ENCODE measurements around the gene ASZ1.

Gene ASZ1

GRCh38 chr7:117333168-117333567 lies 94.1 kb downstream of the ASZ1 start:
- no peak for DNase-seq

GRCh38 chr7:117332031-117332430 lies 95.3 kb downstream of the ASZ1 start:
- DNase-seq: no peak

GRCh38 chr7:117325836-117326235 lies 101.5 kb downstream of the ASZ1 start:
- DNase-seq: no peak

GRCh38 chr7:117324960-117325359 lies 102.3 kb downstream of the ASZ1 start:
- no peak for DNase-seq

DNA sequence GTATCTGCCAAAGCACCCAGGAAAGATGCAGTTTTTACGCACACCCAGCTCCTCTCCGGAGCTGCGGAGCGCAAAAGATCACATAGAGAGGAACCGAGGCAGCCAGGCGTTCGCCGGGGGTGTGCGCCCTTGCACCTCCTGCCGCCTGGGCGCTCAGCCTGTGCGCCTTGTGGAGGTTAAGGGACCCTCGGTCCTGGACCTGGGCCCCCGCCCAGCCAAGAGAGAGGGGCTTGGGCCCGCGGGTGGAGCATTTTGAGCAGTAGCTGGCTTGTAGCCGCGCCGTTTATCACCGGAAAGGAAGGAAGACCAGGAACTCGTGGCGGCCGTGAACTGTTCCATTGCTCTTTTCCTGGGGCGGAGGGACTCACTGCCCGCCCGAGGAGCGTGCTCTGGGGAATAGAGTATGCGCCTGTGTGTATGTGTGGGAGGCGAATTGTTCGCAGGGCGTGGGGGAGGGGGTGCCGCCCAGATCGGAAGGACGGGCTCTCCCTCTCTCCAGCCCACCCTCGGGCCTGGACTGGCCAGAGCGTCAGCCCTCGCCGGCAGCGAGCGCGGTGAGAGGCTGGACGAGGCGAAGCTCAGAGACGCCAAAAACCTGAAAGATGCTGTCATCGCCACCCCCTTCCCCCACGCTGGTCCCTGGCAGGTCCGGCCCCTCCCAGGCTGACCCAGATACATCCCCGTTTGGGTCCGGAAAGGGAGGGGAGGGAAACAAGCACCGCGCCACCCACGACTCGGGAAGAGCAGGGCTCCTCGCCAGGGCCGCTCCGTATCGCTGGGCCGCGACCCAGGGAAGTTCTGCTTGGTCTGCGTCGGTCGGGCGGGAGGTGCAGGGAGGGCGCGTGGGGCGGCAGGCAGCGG lies 103.2 kb downstream of the ASZ1 start:
- DNase-seq: no peak

- DNase-seq: no peak
Observed at GRCh38 chr7:117323305-117323850, 103.9 kb downstream of the ASZ1 start.

GRCh38 chr7:117322741-117323304 lies 104.5 kb downstream of the ASZ1 start, which contains the start of gene WNT2:
Gene WNT2 (minus strand): TSS chr7:117323058. CDS start chr7:117322989, 69 bp downstream.
- no peak for DNase-seq

GRCh38 chr7:117320523-117320922 lies 106.8 kb downstream of the ASZ1 start:
- no peak for DNase-seq

GRCh38 chr7:117319181-117319580 lies 108.1 kb downstream of the ASZ1 start:
- DNase-seq: no peak

DNA sequence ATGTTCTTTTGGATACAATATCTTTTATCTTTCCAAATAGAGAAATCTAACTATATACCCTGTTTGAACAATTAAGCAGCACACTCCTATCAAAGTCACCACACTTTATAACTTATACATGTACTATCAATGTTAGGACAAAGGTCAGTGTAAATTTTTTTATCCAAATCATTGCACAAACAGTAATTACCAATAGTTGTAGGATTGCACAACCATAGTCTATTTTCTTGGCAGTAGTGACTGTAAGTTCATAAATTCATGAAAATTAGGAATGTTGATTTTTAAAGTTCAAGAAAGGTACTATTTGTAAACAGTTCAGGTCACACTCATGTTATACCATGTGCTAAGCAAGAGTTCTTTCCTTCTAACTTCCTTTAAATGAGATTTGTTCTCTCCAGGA lies 113.7 kb downstream of the ASZ1 start:
- no peak for DNase-seq

All from NCI-H774 (cell line).